OCI-LY7 (cell line): ENCODE results near the gene PRDM2.

ENCODE experiments used
- CTCF ChIP-seq: fragments of 200-600 bp; sonication (generic); conservative IDR thresholded peaks from 2 replicates; pipeline ENCODE4 v1.5.1; 2014; ENCODE audit warnings: mild to moderate bottlenecking, antibody characterized with exemption, low read length, moderate library complexity, mixed read lengths
- EZH2phosphoT487 ChIP-seq: fragments of 200-600 bp; sonication (generic); IDR thresholded peaks from 2 replicates; pipeline ENCODE4 v1.6.1; 2018; ENCODE audit warnings: low read depth, borderline replicate concordance, mild to moderate bottlenecking, mixed run types, antibody characterized with exemption, low read length, moderate library complexity, mixed read lengths

GRCh38 chr1:13813398-13814012 is 113.5 kb downstream of the PRDM2 start:
- TF ChIP-seq CTCF, result peak; percentile 89
- no peak for TF ChIP-seq EZH2phosphoT487
